ENCODE data around the gene PRUNE2.

The PRUNE2 gene

DNA sequence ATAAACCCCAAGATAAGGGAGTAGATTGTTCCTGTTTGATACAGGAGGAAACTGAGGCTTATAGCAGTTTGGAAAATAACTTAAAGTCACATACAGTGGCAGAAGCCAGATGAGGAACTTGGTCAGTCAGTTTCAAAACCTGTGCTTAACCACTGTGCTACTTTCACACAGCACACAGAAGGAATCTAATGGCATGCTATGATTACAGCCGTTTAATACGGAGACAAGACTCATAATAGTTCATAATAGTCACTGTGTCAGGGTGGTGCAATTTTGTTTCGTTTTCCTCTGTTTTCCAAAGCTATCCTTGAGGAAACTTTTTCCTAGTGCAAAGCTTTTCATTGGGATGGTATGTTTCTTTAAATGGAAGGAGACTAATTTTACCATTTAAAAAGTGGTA, 334.6 kb downstream of the PRUNE2 start:
- DNase-seq (ENCODE audit: low read depth in 1 of 2, low spot score in 1 of 2), result peak; percentile 79 to 80
- peak overlapping the region; percentile 15 for H3K4me3 ChIP-seq (replicated peaks; ENCODE audit: insufficient read depth, low read length)

DNA sequence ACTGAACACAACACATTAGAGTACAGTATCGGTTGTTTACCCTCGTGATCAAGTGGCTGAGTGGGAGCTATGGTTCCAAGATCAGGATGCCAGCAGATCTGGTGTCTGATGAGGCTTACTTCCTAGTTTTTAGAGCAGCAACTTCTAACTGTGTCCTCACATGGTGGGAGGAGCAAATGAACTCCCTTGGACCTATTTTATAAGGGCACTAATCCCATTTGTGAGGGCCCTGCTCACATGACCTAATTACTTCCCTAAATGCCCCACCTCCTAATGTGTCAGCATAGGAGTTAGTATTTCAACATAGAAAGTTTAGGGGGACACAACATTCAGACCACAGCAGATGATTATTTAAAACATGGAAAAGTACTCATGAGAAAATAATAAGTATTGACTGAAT, 335.1 kb downstream of the PRUNE2 start:
- DNase-seq (ENCODE audit: low read depth in 1 of 2, low spot score in 1 of 2), result peak in 1 of 2 experiments; percentile 55
- TF ChIP-seq GABPA (IDR thresholded peaks at IDR 0.05; ENCODE audit: low read depth), result no peak
- TF ChIP-seq, protein P1, sequence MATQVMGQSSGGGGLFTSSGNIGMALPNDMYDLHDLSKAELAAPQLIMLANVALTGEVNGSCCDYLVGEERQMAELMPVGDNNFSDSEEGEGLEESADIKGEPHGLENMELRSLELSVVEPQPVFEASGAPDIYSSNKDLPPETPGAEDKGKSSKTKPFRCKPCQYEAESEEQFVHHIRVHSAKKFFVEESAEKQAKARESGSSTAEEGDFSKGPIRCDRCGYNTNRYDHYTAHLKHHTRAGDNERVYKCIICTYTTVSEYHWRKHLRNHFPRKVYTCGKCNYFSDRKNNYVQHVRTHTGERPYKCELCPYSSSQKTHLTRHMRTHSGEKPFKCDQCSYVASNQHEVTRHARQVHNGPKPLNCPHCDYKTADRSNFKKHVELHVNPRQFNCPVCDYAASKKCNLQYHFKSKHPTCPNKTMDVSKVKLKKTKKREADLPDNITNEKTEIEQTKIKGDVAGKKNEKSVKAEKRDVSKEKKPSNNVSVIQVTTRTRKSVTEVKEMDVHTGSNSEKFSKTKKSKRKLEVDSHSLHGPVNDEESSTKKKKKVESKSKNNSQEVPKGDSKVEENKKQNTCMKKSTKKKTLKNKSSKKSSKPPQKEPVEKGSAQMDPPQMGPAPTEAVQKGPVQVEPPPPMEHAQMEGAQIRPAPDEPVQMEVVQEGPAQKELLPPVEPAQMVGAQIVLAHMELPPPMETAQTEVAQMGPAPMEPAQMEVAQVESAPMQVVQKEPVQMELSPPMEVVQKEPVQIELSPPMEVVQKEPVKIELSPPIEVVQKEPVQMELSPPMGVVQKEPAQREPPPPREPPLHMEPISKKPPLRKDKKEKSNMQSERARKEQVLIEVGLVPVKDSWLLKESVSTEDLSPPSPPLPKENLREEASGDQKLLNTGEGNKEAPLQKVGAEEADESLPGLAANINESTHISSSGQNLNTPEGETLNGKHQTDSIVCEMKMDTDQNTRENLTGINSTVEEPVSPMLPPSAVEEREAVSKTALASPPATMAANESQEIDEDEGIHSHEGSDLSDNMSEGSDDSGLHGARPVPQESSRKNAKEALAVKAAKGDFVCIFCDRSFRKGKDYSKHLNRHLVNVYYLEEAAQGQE (IDR thresholded peaks at IDR 0.05; ENCODE audit: insufficient replicate concordance, low read depth), result no peak
- no peak for TF ChIP-seq POLR2AphosphoS5 (IDR thresholded peaks at IDR 0.05; ENCODE audit: low read depth)
- TF ChIP-seq SPI1 (IDR thresholded peaks at IDR 0.05; ENCODE audit: borderline replicate concordance, low read depth), result no peak
- Histone ChIP-seq H3K27me3 (ENCODE audit: insufficient read depth, poor library complexity, severe bottlenecking) (no peaks in the 10 kb centered on the region), H3K27ac (replicated peaks) (peak overlapping the region; percentile 80), H3K4me3 (replicated peaks; ENCODE audit: insufficient read depth, low read length) (no peak overlapping the region)

More for the DNA sequence above, 334.6 kb downstream of the PRUNE2 start:
- Histone ChIP-seq H3K27ac (replicated peaks) (peak overlapping the region; percentile 80), H3K27me3 (ENCODE audit: insufficient read depth, poor library complexity, severe bottlenecking) (no peaks in the 10 kb centered on the region)
- TF ChIP-seq GABPA (IDR thresholded peaks at IDR 0.05; ENCODE audit: low read depth) (no peak), SPI1 (IDR thresholded peaks at IDR 0.05; ENCODE audit: borderline replicate concordance, low read depth) (peak; percentile 33; the same call in 1 of the 2 replicates), POLR2AphosphoS5 (IDR thresholded peaks at IDR 0.05; ENCODE audit: low read depth) (peak; percentile 69; the same call in 1 of the 2 replicates)
- TF ChIP-seq, protein P2, sequence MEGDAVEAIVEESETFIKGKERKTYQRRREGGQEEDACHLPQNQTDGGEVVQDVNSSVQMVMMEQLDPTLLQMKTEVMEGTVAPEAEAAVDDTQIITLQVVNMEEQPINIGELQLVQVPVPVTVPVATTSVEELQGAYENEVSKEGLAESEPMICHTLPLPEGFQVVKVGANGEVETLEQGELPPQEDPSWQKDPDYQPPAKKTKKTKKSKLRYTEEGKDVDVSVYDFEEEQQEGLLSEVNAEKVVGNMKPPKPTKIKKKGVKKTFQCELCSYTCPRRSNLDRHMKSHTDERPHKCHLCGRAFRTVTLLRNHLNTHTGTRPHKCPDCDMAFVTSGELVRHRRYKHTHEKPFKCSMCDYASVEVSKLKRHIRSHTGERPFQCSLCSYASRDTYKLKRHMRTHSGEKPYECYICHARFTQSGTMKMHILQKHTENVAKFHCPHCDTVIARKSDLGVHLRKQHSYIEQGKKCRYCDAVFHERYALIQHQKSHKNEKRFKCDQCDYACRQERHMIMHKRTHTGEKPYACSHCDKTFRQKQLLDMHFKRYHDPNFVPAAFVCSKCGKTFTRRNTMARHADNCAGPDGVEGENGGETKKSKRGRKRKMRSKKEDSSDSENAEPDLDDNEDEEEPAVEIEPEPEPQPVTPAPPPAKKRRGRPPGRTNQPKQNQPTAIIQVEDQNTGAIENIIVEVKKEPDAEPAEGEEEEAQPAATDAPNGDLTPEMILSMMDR (IDR thresholded peaks at IDR 0.05; ENCODE audit: insufficient read depth, low read length), result no peak

DNA sequence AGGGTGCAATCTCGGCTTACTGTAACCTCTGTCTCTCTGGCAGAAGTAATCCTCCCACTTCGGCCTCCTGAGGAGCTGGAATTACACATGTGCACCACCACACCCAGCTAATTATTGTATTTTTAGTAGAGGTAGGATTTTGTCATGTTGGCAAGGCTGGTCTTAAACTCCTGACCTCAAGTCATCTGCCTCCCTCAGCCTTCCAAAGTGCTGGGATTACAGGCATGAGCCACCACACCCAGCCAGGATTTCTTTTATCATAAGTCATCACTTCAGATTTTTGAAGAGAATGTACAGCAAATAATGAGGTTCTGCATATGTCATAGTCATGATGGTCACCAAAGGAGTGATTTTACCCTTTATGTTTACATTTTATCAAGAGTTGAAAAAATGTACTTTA, 338.8 kb downstream of the PRUNE2 start:
- H3K27me3 ChIP-seq (ENCODE audit: insufficient read depth, poor library complexity, severe bottlenecking), result no peaks in the 10 kb centered on the region
- no peak for DNase-seq (ENCODE audit: low read depth in 1 of 2, low spot score in 1 of 2)
- no peak overlapping the region for H3K4me3 ChIP-seq (replicated peaks; ENCODE audit: insufficient read depth, low read length)
- no peak overlapping the region for H3K27ac ChIP-seq (replicated peaks)
- TF ChIP-seq, protein P1 (IDR thresholded peaks at IDR 0.05; ENCODE audit: insufficient replicate concordance, low read depth), result no peak
- TF ChIP-seq POLR2AphosphoS5 (IDR thresholded peaks at IDR 0.05; ENCODE audit: low read depth), result no peak
- TF ChIP-seq, protein P2 (IDR thresholded peaks at IDR 0.05; ENCODE audit: insufficient read depth, low read length), result no peak
- no peak for TF ChIP-seq GABPA (IDR thresholded peaks at IDR 0.05; ENCODE audit: low read depth)

DNA sequence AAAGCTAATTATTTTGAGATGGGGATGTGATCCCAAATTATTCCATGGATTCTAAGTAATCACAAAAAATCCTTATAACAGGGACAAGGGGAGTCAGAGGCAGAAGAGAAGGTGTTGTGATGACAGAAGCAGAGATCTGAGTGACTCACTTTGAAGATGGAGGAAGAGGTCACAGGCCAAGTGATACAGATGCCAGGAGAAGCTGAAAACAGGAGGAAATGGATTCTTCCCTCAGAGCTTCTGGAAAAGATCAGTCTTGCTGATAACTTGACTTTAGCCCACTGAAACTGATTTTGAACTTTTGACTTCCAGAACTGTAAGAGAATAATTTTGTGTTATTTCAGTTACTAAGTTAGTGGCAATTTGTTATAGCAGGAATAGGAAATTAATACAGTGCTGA, 341.6 kb downstream of the PRUNE2 start:
- TF ChIP-seq, protein P2 (IDR thresholded peaks at IDR 0.05; ENCODE audit: insufficient read depth, low read length), result no peak
- no peak for TF ChIP-seq POLR2AphosphoS5 (IDR thresholded peaks at IDR 0.05; ENCODE audit: low read depth)
- TF ChIP-seq SPI1 (IDR thresholded peaks at IDR 0.05; ENCODE audit: borderline replicate concordance, low read depth), result no peak
- TF ChIP-seq, protein P1 (IDR thresholded peaks at IDR 0.05; ENCODE audit: insufficient replicate concordance, low read depth), result no peak
- TF ChIP-seq GABPA (IDR thresholded peaks at IDR 0.05; ENCODE audit: low read depth), result no peak
- no peak overlapping the region for H3K27ac ChIP-seq (replicated peaks)
- DNase-seq (ENCODE audit: low read depth in 1 of 2, low spot score in 1 of 2), result no peak
- no peak overlapping the region for H3K4me3 ChIP-seq (replicated peaks; ENCODE audit: insufficient read depth, low read length)
- H3K27me3 ChIP-seq (ENCODE audit: insufficient read depth, poor library complexity, severe bottlenecking), result no peaks in the 10 kb centered on the region

Data from HL-60 (cell line).